WTC11 (cell line): ENCODE results near the gene HS3ST4.

Experiments used
- ATF1 ChIP-seq: sonication (generic); formaldehyde crosslinking; IDR thresholded peaks from 2 replicates; pipeline ENCODE4 v1.8.1; 2023; ENCODE audit warnings: mild to moderate bottlenecking, moderate library complexity, missing genetic modification reagents
- NR2C2 ChIP-seq: sonication (generic); formaldehyde crosslinking; IDR thresholded peaks from 2 replicates; pipeline ENCODE4 v1.8.0; 2022; ENCODE audit warnings: mild to moderate bottlenecking, missing genetic modification reagents
- NR3C1 ChIP-seq: sonication (generic); formaldehyde crosslinking; conservative IDR thresholded peaks from 2 replicates; pipeline ENCODE4 v1.8.1; 2023; ENCODE audit warnings: low read depth, mild to moderate bottlenecking, missing genetic modification reagents
- RELA ChIP-seq: sonication (generic); formaldehyde crosslinking; IDR thresholded peaks from 2 replicates; pipeline ENCODE4 v1.8.1; 2022; ENCODE audit warnings: missing genetic modification reagents, mild to moderate bottlenecking, borderline replicate concordance
- SP1 ChIP-seq: sonication (generic); formaldehyde crosslinking; conservative IDR thresholded peaks from 2 replicates; pipeline ENCODE4 v1.8.1; 2022; ENCODE audit warnings: missing genetic modification reagents
- ZNF121 ChIP-seq: sonication (generic); formaldehyde crosslinking; IDR thresholded peaks from 2 replicates; pipeline ENCODE4 v1.8.0; 2023; ENCODE audit warnings: missing genetic modification reagents
- ZNF219 ChIP-seq: sonication (generic); formaldehyde crosslinking; IDR thresholded peaks from 2 replicates; pipeline ENCODE4 v1.8.0; 2023; ENCODE audit warnings: missing genetic modification reagents, mild to moderate bottlenecking, borderline replicate concordance
- TF ChIP-seq, protein P1 (sequence below): sonication (generic); formaldehyde crosslinking; conservative IDR thresholded peaks from 2 replicates; pipeline ENCODE4 v1.8.1; 2022; ENCODE audit warnings: mild to moderate bottlenecking, missing genetic modification reagents
- TF ChIP-seq, protein P2 (sequence below): sonication (generic); formaldehyde crosslinking; conservative IDR thresholded peaks from 2 replicates; pipeline ENCODE4 v1.8.1; 2023; ENCODE audit warnings: mild to moderate bottlenecking, low read depth, missing genetic modification reagents, moderate library complexity
- TF ChIP-seq, protein P3 (sequence below): fragments of 200-600 bp; IDR thresholded peaks from 2 replicates; pipeline ENCODE4 v1.8.0; 2022; ENCODE audit warnings: antibody characterized with exemption
- TF ChIP-seq, protein P4 (sequence below): fragments of 250-450 bp; sonication (Bioruptor Pico); IDR thresholded peaks from 2 replicates; pipeline ENCODE4 v1.8.0; 2021; ENCODE audit warnings: mild to moderate bottlenecking
- TF ChIP-seq, protein P5 (sequence below): sonication (generic); formaldehyde crosslinking; IDR thresholded peaks from 2 replicates; pipeline ENCODE4 v1.8.1; 2022; ENCODE audit warnings: mild to moderate bottlenecking, moderate library complexity, missing genetic modification reagents
- TF ChIP-seq, protein P6 (sequence below): sonication (generic); formaldehyde crosslinking; IDR thresholded peaks from 2 replicates; pipeline ENCODE4 v1.8.1; 2022; ENCODE audit warnings: low read depth, missing genetic modification reagents, borderline replicate concordance
- TF ChIP-seq, protein P7 (sequence below): fragments of 250-450 bp; sonication (Bioruptor Pico); IDR thresholded peaks from 2 replicates; pipeline ENCODE4 v1.9.0; 2021; ENCODE audit warnings: mild to moderate bottlenecking, borderline replicate concordance

DNA sequence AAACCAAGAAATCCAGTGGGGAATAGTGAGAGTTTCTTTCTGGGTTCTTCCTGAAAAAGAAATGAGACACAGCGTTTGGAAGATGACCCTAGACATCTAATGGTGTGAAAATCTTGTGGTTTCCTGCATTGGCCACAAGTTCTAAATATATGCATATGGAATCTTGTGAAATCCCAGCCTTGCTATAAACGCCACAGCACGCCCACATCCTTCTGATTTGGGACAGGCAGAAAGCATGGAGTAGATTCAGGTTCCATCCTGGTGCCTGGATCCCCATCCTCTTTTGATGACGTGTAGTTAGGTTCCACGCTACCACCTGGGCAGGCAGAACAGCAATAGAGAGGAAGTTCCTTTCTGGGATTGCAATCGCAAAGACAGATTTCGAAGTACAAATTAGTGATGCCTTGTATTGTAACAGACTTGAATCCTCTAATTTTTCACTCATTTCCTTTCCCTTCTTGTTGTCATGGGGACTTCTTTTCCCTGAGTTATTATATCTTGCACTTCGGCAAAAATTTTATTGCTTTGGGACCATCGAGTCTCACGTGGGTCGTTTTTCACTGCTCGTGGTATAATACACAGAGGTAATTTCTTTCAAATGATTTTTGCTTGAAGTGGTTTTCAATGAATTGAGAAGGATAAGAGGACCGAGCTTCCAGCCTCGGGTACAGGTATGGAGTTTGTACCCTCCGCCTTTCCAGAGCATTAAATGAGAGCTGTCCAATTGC lies 37.6 kb downstream of the HS3ST4 start:
- TF ChIP-seq RELA (CRISPR knock-in tag) (no peak), NR3C1 (CRISPR knock-in tag) (no peak), NR2C2 (CRISPR knock-in tag) (no peak), ZNF121 (CRISPR knock-in tag) (no peak), ATF1 (CRISPR knock-in tag) (no peak), ZNF219 (CRISPR knock-in tag) (no peak), SP1 (CRISPR knock-in tag) (no peak)
- TF ChIP-seq, protein P1, sequence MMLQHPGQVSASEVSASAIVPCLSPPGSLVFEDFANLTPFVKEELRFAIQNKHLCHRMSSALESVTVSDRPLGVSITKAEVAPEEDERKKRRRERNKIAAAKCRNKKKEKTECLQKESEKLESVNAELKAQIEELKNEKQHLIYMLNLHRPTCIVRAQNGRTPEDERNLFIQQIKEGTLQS (CRISPR knock-in tag): no peak
- TF ChIP-seq, protein P2, sequence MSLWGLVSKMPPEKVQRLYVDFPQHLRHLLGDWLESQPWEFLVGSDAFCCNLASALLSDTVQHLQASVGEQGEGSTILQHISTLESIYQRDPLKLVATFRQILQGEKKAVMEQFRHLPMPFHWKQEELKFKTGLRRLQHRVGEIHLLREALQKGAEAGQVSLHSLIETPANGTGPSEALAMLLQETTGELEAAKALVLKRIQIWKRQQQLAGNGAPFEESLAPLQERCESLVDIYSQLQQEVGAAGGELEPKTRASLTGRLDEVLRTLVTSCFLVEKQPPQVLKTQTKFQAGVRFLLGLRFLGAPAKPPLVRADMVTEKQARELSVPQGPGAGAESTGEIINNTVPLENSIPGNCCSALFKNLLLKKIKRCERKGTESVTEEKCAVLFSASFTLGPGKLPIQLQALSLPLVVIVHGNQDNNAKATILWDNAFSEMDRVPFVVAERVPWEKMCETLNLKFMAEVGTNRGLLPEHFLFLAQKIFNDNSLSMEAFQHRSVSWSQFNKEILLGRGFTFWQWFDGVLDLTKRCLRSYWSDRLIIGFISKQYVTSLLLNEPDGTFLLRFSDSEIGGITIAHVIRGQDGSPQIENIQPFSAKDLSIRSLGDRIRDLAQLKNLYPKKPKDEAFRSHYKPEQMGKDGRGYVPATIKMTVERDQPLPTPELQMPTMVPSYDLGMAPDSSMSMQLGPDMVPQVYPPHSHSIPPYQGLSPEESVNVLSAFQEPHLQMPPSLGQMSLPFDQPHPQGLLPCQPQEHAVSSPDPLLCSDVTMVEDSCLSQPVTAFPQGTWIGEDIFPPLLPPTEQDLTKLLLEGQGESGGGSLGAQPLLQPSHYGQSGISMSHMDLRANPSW: no peak
- TF ChIP-seq, protein P3, sequence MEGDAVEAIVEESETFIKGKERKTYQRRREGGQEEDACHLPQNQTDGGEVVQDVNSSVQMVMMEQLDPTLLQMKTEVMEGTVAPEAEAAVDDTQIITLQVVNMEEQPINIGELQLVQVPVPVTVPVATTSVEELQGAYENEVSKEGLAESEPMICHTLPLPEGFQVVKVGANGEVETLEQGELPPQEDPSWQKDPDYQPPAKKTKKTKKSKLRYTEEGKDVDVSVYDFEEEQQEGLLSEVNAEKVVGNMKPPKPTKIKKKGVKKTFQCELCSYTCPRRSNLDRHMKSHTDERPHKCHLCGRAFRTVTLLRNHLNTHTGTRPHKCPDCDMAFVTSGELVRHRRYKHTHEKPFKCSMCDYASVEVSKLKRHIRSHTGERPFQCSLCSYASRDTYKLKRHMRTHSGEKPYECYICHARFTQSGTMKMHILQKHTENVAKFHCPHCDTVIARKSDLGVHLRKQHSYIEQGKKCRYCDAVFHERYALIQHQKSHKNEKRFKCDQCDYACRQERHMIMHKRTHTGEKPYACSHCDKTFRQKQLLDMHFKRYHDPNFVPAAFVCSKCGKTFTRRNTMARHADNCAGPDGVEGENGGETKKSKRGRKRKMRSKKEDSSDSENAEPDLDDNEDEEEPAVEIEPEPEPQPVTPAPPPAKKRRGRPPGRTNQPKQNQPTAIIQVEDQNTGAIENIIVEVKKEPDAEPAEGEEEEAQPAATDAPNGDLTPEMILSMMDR: no peak
- TF ChIP-seq, protein P4, sequence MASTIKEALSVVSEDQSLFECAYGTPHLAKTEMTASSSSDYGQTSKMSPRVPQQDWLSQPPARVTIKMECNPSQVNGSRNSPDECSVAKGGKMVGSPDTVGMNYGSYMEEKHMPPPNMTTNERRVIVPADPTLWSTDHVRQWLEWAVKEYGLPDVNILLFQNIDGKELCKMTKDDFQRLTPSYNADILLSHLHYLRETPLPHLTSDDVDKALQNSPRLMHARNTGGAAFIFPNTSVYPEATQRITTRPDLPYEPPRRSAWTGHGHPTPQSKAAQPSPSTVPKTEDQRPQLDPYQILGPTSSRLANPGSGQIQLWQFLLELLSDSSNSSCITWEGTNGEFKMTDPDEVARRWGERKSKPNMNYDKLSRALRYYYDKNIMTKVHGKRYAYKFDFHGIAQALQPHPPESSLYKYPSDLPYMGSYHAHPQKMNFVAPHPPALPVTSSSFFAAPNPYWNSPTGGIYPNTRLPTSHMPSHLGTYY (CRISPR knock-in tag): no peak
- TF ChIP-seq, protein P5, sequence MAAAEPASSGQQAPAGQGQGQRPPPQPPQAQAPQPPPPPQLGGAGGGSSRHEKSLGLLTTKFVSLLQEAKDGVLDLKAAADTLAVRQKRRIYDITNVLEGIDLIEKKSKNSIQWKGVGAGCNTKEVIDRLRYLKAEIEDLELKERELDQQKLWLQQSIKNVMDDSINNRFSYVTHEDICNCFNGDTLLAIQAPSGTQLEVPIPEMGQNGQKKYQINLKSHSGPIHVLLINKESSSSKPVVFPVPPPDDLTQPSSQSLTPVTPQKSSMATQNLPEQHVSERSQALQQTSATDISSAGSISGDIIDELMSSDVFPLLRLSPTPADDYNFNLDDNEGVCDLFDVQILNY (CRISPR knock-in tag): no peak
- TF ChIP-seq, protein P6, sequence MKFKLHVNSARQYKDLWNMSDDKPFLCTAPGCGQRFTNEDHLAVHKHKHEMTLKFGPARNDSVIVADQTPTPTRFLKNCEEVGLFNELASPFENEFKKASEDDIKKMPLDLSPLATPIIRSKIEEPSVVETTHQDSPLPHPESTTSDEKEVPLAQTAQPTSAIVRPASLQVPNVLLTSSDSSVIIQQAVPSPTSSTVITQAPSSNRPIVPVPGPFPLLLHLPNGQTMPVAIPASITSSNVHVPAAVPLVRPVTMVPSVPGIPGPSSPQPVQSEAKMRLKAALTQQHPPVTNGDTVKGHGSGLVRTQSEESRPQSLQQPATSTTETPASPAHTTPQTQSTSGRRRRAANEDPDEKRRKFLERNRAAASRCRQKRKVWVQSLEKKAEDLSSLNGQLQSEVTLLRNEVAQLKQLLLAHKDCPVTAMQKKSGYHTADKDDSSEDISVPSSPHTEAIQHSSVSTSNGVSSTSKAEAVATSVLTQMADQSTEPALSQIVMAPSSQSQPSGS: no peak
- TF ChIP-seq, protein P7, sequence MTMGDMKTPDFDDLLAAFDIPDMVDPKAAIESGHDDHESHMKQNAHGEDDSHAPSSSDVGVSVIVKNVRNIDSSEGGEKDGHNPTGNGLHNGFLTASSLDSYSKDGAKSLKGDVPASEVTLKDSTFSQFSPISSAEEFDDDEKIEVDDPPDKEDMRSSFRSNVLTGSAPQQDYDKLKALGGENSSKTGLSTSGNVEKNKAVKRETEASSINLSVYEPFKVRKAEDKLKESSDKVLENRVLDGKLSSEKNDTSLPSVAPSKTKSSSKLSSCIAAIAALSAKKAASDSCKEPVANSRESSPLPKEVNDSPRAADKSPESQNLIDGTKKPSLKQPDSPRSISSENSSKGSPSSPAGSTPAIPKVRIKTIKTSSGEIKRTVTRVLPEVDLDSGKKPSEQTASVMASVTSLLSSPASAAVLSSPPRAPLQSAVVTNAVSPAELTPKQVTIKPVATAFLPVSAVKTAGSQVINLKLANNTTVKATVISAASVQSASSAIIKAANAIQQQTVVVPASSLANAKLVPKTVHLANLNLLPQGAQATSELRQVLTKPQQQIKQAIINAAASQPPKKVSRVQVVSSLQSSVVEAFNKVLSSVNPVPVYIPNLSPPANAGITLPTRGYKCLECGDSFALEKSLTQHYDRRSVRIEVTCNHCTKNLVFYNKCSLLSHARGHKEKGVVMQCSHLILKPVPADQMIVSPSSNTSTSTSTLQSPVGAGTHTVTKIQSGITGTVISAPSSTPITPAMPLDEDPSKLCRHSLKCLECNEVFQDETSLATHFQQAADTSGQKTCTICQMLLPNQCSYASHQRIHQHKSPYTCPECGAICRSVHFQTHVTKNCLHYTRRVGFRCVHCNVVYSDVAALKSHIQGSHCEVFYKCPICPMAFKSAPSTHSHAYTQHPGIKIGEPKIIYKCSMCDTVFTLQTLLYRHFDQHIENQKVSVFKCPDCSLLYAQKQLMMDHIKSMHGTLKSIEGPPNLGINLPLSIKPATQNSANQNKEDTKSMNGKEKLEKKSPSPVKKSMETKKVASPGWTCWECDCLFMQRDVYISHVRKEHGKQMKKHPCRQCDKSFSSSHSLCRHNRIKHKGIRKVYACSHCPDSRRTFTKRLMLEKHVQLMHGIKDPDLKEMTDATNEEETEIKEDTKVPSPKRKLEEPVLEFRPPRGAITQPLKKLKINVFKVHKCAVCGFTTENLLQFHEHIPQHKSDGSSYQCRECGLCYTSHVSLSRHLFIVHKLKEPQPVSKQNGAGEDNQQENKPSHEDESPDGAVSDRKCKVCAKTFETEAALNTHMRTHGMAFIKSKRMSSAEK (CRISPR knock-in tag): no peak
